AG04449 (cell line): ENCODE measurements around the gene NGFR.

Experiments
- CTCF ChIA-PET: fragments of 350-600 bp; formaldehyde crosslinking; extraction: SDS; loops from one replicate; lab custom pipeline; 2021; ENCODE audit warnings: antibody characterized with exemption; lab: Yijun Ruan, JAX
- POLR2A ChIA-PET: fragments of 400-600, 350-600 bp; formaldehyde crosslinking; extraction: SDS; loops from one replicate; lab custom pipeline; 2020; ENCODE audit warnings: antibody characterized with exemption, inconsistent platforms; lab: Yijun Ruan, JAX
- DNase-seq: peaks from one replicate; pipeline ENCODE4 v3.0.0-alpha.2; 2010; ENCODE audit warnings: low read depth, low spot score
- H3K4me3 ChIP-seq: 2 replicates; pipeline ENCODE4 v1.5.1; 2011; ENCODE audit warnings: low read depth, mild to moderate bottlenecking, control low read depth, low read length
- TF ChIP-seq, protein P1 (sequence below): IDR thresholded peaks from one replicate; pipeline ENCODE4 v1.5.1; 2011; ENCODE audit warnings: mild to moderate bottlenecking, moderate library complexity, low read length, control low read depth, inconsistent platforms; ENCODE audit not compliant: insufficient read depth; ENCODE audit errors: missing control alignments

Gene NGFR

GRCh38 chr17:49525831-49526741 is 31.0 kb downstream of the NGFR start:
- TF ChIP-seq, protein P1, sequence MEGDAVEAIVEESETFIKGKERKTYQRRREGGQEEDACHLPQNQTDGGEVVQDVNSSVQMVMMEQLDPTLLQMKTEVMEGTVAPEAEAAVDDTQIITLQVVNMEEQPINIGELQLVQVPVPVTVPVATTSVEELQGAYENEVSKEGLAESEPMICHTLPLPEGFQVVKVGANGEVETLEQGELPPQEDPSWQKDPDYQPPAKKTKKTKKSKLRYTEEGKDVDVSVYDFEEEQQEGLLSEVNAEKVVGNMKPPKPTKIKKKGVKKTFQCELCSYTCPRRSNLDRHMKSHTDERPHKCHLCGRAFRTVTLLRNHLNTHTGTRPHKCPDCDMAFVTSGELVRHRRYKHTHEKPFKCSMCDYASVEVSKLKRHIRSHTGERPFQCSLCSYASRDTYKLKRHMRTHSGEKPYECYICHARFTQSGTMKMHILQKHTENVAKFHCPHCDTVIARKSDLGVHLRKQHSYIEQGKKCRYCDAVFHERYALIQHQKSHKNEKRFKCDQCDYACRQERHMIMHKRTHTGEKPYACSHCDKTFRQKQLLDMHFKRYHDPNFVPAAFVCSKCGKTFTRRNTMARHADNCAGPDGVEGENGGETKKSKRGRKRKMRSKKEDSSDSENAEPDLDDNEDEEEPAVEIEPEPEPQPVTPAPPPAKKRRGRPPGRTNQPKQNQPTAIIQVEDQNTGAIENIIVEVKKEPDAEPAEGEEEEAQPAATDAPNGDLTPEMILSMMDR, result no peak
- no peak for DNase-seq
- ChIA-PET POLR2A (no interaction called here), CTCF (interaction anchor here (0.9 to 4.4 kb wide), 3 partner anchors 12 to 91 kb away, joined by 3 to 21 read pairs (median 3); no protein-coding TSS in a partner anchor)
- H3K4me3 ChIP-seq, result no peak overlapping the region

DNA sequence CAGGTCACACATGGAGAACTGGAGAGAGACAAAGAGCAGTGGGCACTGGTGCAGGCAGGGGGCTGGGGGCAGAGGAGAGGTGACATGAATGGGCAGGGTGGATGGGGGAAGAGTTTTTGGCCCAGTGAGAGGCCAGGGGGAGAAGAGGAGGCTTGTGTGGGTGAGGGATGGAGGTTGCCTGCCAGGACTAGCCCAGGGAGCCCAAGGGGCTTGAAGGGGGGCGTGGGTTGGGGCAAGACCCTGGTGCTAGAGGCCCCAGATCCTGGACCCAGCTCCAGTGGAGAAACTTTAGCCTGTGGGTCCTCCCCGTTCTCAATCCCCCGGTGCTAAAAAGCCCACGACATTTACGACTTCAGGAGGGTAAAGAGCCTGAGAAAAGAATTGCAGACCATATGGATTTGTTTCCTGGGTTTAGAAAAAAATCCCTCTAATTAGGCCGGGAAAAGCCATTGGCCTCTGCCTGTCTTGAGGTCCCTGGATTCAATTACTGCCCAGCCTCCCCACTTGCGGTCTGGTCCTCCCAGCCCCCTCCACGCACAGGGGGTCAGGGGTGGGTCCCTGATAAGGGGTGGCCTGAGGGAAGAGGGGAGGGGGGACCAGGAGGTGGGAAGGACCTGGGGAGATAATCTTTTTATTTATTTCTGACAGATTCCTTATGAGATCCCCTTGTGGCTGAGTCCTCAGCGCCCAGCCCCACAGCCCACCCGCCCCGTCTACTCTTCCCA is 33.0 kb downstream of the NGFR start:
- ChIA-PET POLR2A (no interaction called here), CTCF (interaction anchor here (4.4 kb wide), 1 partner anchor 29 kb away, joined by 21 read pairs; no protein-coding TSS in a partner anchor)
- TF ChIP-seq, protein P1, result no peak
- DNase-seq, result no peak
- H3K4me3 ChIP-seq, result no peak overlapping the region

DNA sequence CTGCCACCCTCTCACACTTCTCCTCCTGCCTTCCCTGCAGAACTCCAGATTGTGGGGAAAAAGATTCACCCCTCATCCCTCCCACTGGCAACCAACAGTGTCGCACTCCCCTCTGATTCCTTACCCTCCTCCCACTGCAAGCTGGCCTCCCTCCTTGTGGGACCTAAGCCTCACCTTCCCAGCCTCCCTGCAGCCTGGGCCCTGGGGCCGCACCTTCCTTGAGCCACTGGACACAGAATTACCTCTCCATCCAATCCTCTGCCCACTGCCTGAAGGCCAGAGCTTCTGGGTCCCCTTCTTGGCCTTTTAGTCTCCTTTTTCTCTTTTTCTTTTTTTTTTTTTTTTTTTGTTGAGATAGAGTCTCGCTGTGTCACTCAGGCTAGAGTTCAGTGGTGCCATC is 33.9 kb downstream of the NGFR start:
- CTCF ChIA-PET, result interaction anchor here (4.4 kb wide), 1 partner anchor 28 kb away, joined by 21 read pairs; no protein-coding TSS in a partner anchor
- POLR2A ChIA-PET, result no interaction called here
- H3K4me3 ChIP-seq, result no peak overlapping the region
- TF ChIP-seq, protein P1, result no peak
- DNase-seq, result no peak

DNA sequence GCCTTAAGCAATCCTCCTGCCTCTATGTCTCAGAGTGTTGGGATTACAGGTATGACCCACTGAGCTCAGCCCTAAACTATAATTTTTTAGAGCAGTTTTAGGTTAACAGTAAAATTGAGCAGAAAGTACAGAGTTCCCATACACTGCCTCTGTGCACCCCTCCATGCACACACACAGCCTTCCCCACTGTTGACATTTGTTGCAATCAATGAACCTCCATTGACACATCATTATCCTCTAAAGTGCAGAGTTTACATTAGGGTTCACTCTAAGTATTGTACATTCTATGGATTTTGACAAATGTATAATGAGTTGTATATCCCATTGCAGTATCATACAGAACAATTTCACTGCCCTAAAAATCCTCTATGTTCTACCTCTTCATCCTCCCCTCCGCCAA is 35.0 kb downstream of the NGFR start:
- ChIA-PET CTCF (interaction anchor here (4.4 kb wide), 1 partner anchor 27 kb away, joined by 21 read pairs; no protein-coding TSS in a partner anchor), POLR2A (no interaction called here)
- TF ChIP-seq, protein P1, result no peak
- no peak for DNase-seq
- no peak overlapping the region for H3K4me3 ChIP-seq

DNA sequence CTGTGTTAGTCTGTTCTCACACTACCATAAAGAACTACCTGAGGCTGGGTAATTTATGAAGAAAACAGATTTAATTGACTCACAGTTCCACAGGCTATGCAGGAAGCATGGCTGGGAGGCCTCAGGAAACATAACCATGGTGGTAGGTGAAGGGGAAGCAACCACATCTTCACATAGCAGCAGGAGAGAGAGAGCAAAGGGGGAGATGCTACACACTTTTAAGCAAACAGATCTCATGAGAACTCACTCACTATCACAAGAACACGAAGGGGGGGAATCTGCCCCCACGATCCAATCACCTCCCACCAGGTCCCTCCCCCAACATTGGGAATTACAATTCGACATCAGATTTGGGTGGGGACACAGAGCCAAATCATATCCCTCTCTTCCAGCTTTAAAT is 48.8 kb downstream of the NGFR start:
- ChIA-PET POLR2A (no interaction called here), CTCF (interaction anchor here (0.8 to 10.8 kb wide), 4 partner anchors 13 to 109 kb away, joined by 3 to 100 read pairs (median 18); no protein-coding TSS in a partner anchor)
- no peak overlapping the region for H3K4me3 ChIP-seq
- TF ChIP-seq, protein P1, result no peak
- no peak for DNase-seq
